ENCODE measurements around the gene KLRG1.

KLRG1 gene

GRCh38 chr12:8989413-8989812 lies at the start of gene KLRG1:
KLRG1 (plus strand) TSS chr12:8989546; CDS start chr12:8989636, 90 bp downstream.
- H3K36me3 ChIP-seq (ENCODE audit: control insufficient read depth, insufficient read depth, low read length): no peaks in the 10 kb centered on the region
- H3K4me1 ChIP-seq (ENCODE audit: control insufficient read depth, insufficient read depth, low read length): no peaks in the 10 kb centered on the region
- H3K4me3 ChIP-seq (ENCODE audit: low read length): no peak within 1 kb of the TSS
- H3K9ac ChIP-seq (ENCODE audit: low read length): no peak within 1 kb of the TSS
- H3K27me3 ChIP-seq (ENCODE audit: control insufficient read depth, insufficient read depth, low read length): no peaks in the 10 kb centered on the region
- no peak within 1 kb of the TSS for H3K27ac ChIP-seq (ENCODE audit: low read depth, low read length)

- no peaks in the 10 kb centered on the region for H3K27me3 ChIP-seq (ENCODE audit: control insufficient read depth, insufficient read depth, low read length)
- no peaks in the 10 kb centered on the region for H3K4me1 ChIP-seq (ENCODE audit: control insufficient read depth, insufficient read depth, low read length)
- H3K27ac ChIP-seq (ENCODE audit: low read depth, low read length): no peak overlapping the region
- H3K9ac ChIP-seq (ENCODE audit: low read length): no peak overlapping the region
- peaks cover 31% of the 10 kb centered on the region for H3K36me3 ChIP-seq (ENCODE audit: control insufficient read depth, insufficient read depth, low read length)
- no peak overlapping the region for H3K4me3 ChIP-seq (ENCODE audit: low read length)
Measured at GRCh38 chr12:8941691-8942478, 47.5 kb upstream of the KLRG1 start.

- Histone ChIP-seq H3K27ac (ENCODE audit: low read depth, low read length) (no peak overlapping the region), H3K9ac (ENCODE audit: low read length) (no peak overlapping the region), H3K4me1 (ENCODE audit: control insufficient read depth, insufficient read depth, low read length) (peaks cover 6% of the 10 kb centered on the region), H3K27me3 (ENCODE audit: control insufficient read depth, insufficient read depth, low read length) (no peaks in the 10 kb centered on the region), H3K4me3 (ENCODE audit: low read length) (no peak overlapping the region), H3K36me3 (ENCODE audit: control insufficient read depth, insufficient read depth, low read length) (peaks cover 31% of the 10 kb centered on the region)
Measured at GRCh38 chr12:8943565-8944186, 45.7 kb upstream of the KLRG1 start.

- Histone ChIP-seq H3K4me3 (ENCODE audit: low read length) (no peak overlapping the region), H3K27ac (ENCODE audit: low read depth, low read length) (no peak overlapping the region), H3K36me3 (ENCODE audit: control insufficient read depth, insufficient read depth, low read length) (peaks cover 23% of the 10 kb centered on the region), H3K4me1 (ENCODE audit: control insufficient read depth, insufficient read depth, low read length) (peaks cover 9% of the 10 kb centered on the region), H3K9ac (ENCODE audit: low read length) (no peak overlapping the region), H3K27me3 (ENCODE audit: control insufficient read depth, insufficient read depth, low read length) (no peaks in the 10 kb centered on the region)
Measured at GRCh38 chr12:8946733-8947132, 42.6 kb upstream of the KLRG1 start.

- Histone ChIP-seq H3K4me1 (ENCODE audit: control insufficient read depth, insufficient read depth, low read length) (peaks cover 9% of the 10 kb centered on the region), H3K9ac (ENCODE audit: low read length) (no peak overlapping the region), H3K27ac (ENCODE audit: low read depth, low read length) (no peak overlapping the region), H3K27me3 (ENCODE audit: control insufficient read depth, insufficient read depth, low read length) (no peaks in the 10 kb centered on the region), H3K4me3 (ENCODE audit: low read length) (no peak overlapping the region), H3K36me3 (ENCODE audit: control insufficient read depth, insufficient read depth, low read length) (peaks cover 18% of the 10 kb centered on the region)
Measured at GRCh38 chr12:8947737-8948136, 41.6 kb upstream of the KLRG1 start.

GRCh38 chr12:8948701-8949341 lies 40.5 kb upstream of the KLRG1 start:
- peak overlapping the region; percentile 100 for H3K27ac ChIP-seq (ENCODE audit: low read depth, low read length)
- H3K4me1 ChIP-seq (ENCODE audit: control insufficient read depth, insufficient read depth, low read length): peaks cover 9% of the 10 kb centered on the region
- peak overlapping the region; percentile 47 for H3K9ac ChIP-seq (ENCODE audit: low read length)
- peak overlapping the region; percentile 62 for H3K4me3 ChIP-seq (ENCODE audit: low read length)
- H3K27me3 ChIP-seq (ENCODE audit: control insufficient read depth, insufficient read depth, low read length): no peaks in the 10 kb centered on the region
- H3K36me3 ChIP-seq (ENCODE audit: control insufficient read depth, insufficient read depth, low read length): peaks cover 10% of the 10 kb centered on the region

- peak within 1 kb of the TSS; percentile 100 for H3K27ac ChIP-seq (ENCODE audit: low read depth, low read length)
- peaks cover 9% of the 10 kb centered on the region for H3K4me1 ChIP-seq (ENCODE audit: control insufficient read depth, insufficient read depth, low read length)
- no peaks in the 10 kb centered on the region for H3K27me3 ChIP-seq (ENCODE audit: control insufficient read depth, insufficient read depth, low read length)
- peaks cover 7% of the 10 kb centered on the region for H3K36me3 ChIP-seq (ENCODE audit: control insufficient read depth, insufficient read depth, low read length)
- peak within 1 kb of the TSS; percentile 62 for H3K4me3 ChIP-seq (ENCODE audit: low read length)
- peak within 1 kb of the TSS; percentile 60 for H3K9ac ChIP-seq (ENCODE audit: low read length)
Measured at GRCh38 chr12:8949342-8950220, 39.8 kb upstream of the KLRG1 start, which contains the start of gene M6PR. M6PR (minus strand) TSS chr12:8949645; CDS start chr12:8946404, 3,241 bp downstream.

GRCh38 chr12:8950221-8950527 lies 39.2 kb upstream of the KLRG1 start:
- H3K4me1 ChIP-seq (ENCODE audit: control insufficient read depth, insufficient read depth, low read length): peaks cover 9% of the 10 kb centered on the region
- peak overlapping the region; percentile 100 for H3K27ac ChIP-seq (ENCODE audit: low read depth, low read length)
- peaks cover 4% of the 10 kb centered on the region for H3K36me3 ChIP-seq (ENCODE audit: control insufficient read depth, insufficient read depth, low read length)
- H3K9ac ChIP-seq (ENCODE audit: low read length): peak overlapping the region; percentile 29
- no peaks in the 10 kb centered on the region for H3K27me3 ChIP-seq (ENCODE audit: control insufficient read depth, insufficient read depth, low read length)
- peak overlapping the region; percentile 62 for H3K4me3 ChIP-seq (ENCODE audit: low read length)

GRCh38 chr12:8950702-8951478 lies 38.5 kb upstream of the KLRG1 start:
- Histone ChIP-seq H3K27me3 (ENCODE audit: control insufficient read depth, insufficient read depth, low read length) (no peaks in the 10 kb centered on the region), H3K4me3 (ENCODE audit: low read length) (peak overlapping the region; percentile 62), H3K4me1 (ENCODE audit: control insufficient read depth, insufficient read depth, low read length) (peaks cover 9% of the 10 kb centered on the region), H3K9ac (ENCODE audit: low read length) (peak overlapping the region; percentile 29), H3K36me3 (ENCODE audit: control insufficient read depth, insufficient read depth, low read length) (no peaks in the 10 kb centered on the region), H3K27ac (ENCODE audit: low read depth, low read length) (peak overlapping the region; percentile 100)

- Histone ChIP-seq H3K27me3 (ENCODE audit: control insufficient read depth, insufficient read depth, low read length) (no peaks in the 10 kb centered on the region), H3K4me3 (ENCODE audit: low read length) (no peak overlapping the region), H3K27ac (ENCODE audit: low read depth, low read length) (no peak overlapping the region), H3K4me1 (ENCODE audit: control insufficient read depth, insufficient read depth, low read length) (peaks cover 9% of the 10 kb centered on the region), H3K9ac (ENCODE audit: low read length) (no peak overlapping the region), H3K36me3 (ENCODE audit: control insufficient read depth, insufficient read depth, low read length) (no peaks in the 10 kb centered on the region)
Measured at GRCh38 chr12:8951744-8952143, 37.6 kb upstream of the KLRG1 start.

- H3K4me3 ChIP-seq (ENCODE audit: low read length): no peak overlapping the region
- no peak overlapping the region for H3K27ac ChIP-seq (ENCODE audit: low read depth, low read length)
- no peak overlapping the region for H3K9ac ChIP-seq (ENCODE audit: low read length)
- peaks cover under 1% of the 10 kb centered on the region for H3K4me1 ChIP-seq (ENCODE audit: control insufficient read depth, insufficient read depth, low read length)
- no peaks in the 10 kb centered on the region for H3K36me3 ChIP-seq (ENCODE audit: control insufficient read depth, insufficient read depth, low read length)
- H3K27me3 ChIP-seq (ENCODE audit: control insufficient read depth, insufficient read depth, low read length): no peaks in the 10 kb centered on the region
Measured at GRCh38 chr12:8953773-8954402, 35.5 kb upstream of the KLRG1 start.
